HEK293T (cell line): ENCODE measurements around the gene PKNOX2.

Experiments used
- CTCF ChIA-PET: fragments of 350-600 bp; formaldehyde crosslinking; extraction: SDS; loops from one replicate; lab custom pipeline; 2021; ENCODE audit warnings: antibody characterized with exemption, inconsistent platforms; lab: Yijun Ruan, JAX
- POLR2A ChIA-PET: fragments of 350-600 bp; formaldehyde crosslinking; extraction: SDS; loops from one replicate; lab custom pipeline; 2020; ENCODE audit warnings: antibody characterized with exemption, inconsistent platforms; lab: Yijun Ruan, JAX
- DNase-seq: peaks from one replicate; pipeline ENCODE4 v3.0.0; 2012; ENCODE audit warnings: mixed read lengths; ENCODE audit errors: extremely low spot score
- ARNT ChIP-seq: fragments of 450-650 bp; IDR thresholded peaks from 2 replicates; pipeline ENCODE4 v1.6.1; 2017; ENCODE audit warnings: mild to moderate bottlenecking
- BHLHE40 ChIP-seq: fragments of 450-650 bp; IDR thresholded peaks from 2 replicates; pipeline ENCODE4 v1.6.1; 2016; ENCODE audit warnings: mild to moderate bottlenecking, moderate library complexity, borderline replicate concordance
- CTBP1 ChIP-seq: fragments of 450-650 bp; IDR thresholded peaks from 2 replicates; pipeline ENCODE4 v1.6.1; 2016; ENCODE audit warnings: borderline replicate concordance
- ELF4 ChIP-seq: fragments of 450-650 bp; IDR thresholded peaks from 2 replicates; pipeline ENCODE4 v1.6.1; 2017; ENCODE audit warnings: antibody characterized with exemption
- FOXA1 ChIP-seq: fragments of 450-650 bp; IDR thresholded peaks from 2 replicates; pipeline ENCODE4 v1.6.1; 2016; ENCODE audit warnings: mild to moderate bottlenecking
- FOXK2 ChIP-seq: fragments of 450-650 bp; IDR thresholded peaks from 2 replicates; pipeline ENCODE4 v1.6.1; 2016; ENCODE audit warnings: mild to moderate bottlenecking
- FOXM1 ChIP-seq: fragments of 450-650 bp; IDR thresholded peaks from 2 replicates; pipeline ENCODE4 v1.6.1; 2017; ENCODE audit warnings: mild to moderate bottlenecking, borderline replicate concordance
- HDGF ChIP-seq: fragments of 450-650 bp; IDR thresholded peaks from 2 replicates; pipeline ENCODE4 v1.6.1; 2017; ENCODE audit warnings: antibody characterized with exemption, borderline replicate concordance
- L3MBTL2 ChIP-seq: fragments of 450-650 bp; conservative IDR thresholded peaks from 2 replicates; pipeline ENCODE4 v1.6.1; 2016; ENCODE audit warnings: mild to moderate bottlenecking
- LEF1 ChIP-seq: fragments of 450-650 bp; IDR thresholded peaks from 2 replicates; pipeline ENCODE4 v1.6.1; 2017; ENCODE audit warnings: mild to moderate bottlenecking, borderline replicate concordance
- NFRKB ChIP-seq: fragments of 450-650 bp; IDR thresholded peaks from 2 replicates; pipeline ENCODE4 v1.6.1; 2016; ENCODE audit warnings: mild to moderate bottlenecking, moderate library complexity
- SP1 ChIP-seq: fragments of 450-650 bp; IDR thresholded peaks from 2 replicates; pipeline ENCODE4 v1.6.1; 2017
- SUZ12 ChIP-seq: fragments of 450-650 bp; IDR thresholded peaks from 2 replicates; pipeline ENCODE4 v1.6.1; 2016; ENCODE audit warnings: mild to moderate bottlenecking
- TARDBP ChIP-seq: fragments of 450-650 bp; IDR thresholded peaks from 2 replicates; pipeline ENCODE4 v1.6.1; 2016
- ZNF384 ChIP-seq: fragments of 450-650 bp; IDR thresholded peaks from 2 replicates; pipeline ENCODE4 v1.6.1; 2016
- TF ChIP-seq, protein P1 (sequence below): fragments of 450-650 bp; IDR thresholded peaks from 2 replicates; pipeline ENCODE4 v1.6.1; 2016

PKNOX2 gene

DNA sequence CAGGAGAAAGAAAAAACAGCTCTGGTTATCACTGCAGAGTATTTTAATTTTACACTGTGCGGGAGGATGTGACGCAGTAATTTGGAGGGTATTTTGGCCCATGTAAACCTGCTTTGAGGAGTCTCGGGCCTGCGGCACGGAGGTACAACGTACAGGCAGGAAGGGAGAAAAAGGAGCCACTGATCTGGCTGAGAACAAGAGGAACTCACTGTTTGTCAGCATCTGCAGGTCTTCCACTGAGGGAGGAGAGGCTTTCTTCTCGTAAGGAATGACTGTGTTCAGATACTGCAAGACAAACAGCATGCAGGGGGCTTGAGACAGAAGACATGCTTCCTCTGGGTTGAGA is 287.5 kb downstream of the PKNOX2 start:
- ChIA-PET POLR2A (no interaction called here), CTCF (interaction anchor here (0.6 to 1.9 kb wide), 4 partner anchors 10 to 361 kb away, joined by 3 to 5 read pairs (median 4); no protein-coding TSS in a partner anchor)
- DNase-seq, result no peak
- no peak for TF ChIP-seq SP1
- TF ChIP-seq HDGF, result no peak
- TF ChIP-seq NFRKB, result no peak
- TF ChIP-seq BHLHE40, result no peak
- TF ChIP-seq CTBP1, result no peak
- no peak for TF ChIP-seq FOXM1
- no peak for TF ChIP-seq LEF1
- no peak for TF ChIP-seq FOXK2
- no peak for TF ChIP-seq ARNT
- no peak for TF ChIP-seq SUZ12
- TF ChIP-seq ELF4, result no peak
- no peak for TF ChIP-seq ZNF384
- no peak for TF ChIP-seq L3MBTL2
- no peak for TF ChIP-seq FOXA1

DNA sequence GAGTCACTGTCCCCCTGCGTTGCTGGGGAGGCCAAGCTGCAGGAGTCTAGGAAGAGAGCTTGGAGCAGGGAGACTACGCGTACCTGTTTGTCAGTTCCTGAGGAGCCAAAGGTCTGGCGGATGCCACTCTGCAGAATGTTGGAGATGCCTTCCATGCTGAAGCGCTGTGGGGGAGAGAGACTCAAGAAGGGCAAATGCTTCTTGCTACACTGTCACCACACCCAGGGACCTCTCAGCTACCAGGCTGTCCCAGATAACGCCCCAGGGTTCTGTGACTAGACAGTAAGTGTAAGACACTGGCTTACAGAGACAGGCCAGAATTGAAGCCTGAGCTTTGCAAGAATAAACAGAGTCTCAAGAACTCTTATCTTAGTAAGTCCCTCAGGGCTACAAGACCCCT is 289.5 kb downstream of the PKNOX2 start:
- POLR2A ChIA-PET, result no interaction called here
- CTCF ChIA-PET, result interaction anchor here (0.6 to 1.9 kb wide), 5 partner anchors 10 to 363 kb away, joined by 3 to 5 read pairs (median 4); no protein-coding TSS in a partner anchor
- no peak for DNase-seq
- TF ChIP-seq FOXM1 (no peak), LEF1 (no peak), CTBP1 (no peak), ZNF384 (no peak), SUZ12 (no peak)
- TF ChIP-seq, protein P1, sequence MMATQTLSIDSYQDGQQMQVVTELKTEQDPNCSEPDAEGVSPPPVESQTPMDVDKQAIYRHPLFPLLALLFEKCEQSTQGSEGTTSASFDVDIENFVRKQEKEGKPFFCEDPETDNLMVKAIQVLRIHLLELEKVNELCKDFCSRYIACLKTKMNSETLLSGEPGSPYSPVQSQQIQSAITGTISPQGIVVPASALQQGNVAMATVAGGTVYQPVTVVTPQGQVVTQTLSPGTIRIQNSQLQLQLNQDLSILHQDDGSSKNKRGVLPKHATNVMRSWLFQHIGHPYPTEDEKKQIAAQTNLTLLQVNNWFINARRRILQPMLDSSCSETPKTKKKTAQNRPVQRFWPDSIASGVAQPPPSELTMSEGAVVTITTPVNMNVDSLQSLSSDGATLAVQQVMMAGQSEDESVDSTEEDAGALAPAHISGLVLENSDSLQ, result no peak

DNA sequence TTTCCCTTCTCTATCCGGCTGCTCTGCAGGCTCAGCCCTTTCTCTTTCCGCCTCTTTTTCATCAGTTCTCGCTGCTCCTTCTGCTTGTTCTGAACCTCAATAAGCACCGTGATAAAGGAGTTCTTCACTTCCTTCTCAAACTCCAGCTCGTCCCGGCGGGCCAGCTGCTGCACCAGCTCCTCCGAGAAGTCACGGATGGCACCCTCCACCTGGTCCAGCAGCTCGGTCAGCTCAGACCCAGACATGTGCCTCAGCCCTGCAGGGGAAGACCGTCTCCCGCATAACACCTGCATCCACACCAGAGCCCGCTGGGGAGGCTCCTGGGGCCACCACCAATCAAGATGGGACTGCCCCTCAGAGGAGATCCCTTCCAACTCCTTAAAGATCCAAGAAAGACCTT is 291.3 kb downstream of the PKNOX2 start:
- TF ChIP-seq CTBP1 (no peak), BHLHE40 (no peak), SUZ12 (no peak), L3MBTL2 (no peak), FOXM1 (no peak), ELF4 (no peak), FOXA1 (no peak), TARDBP (no peak), HDGF (no peak), FOXK2 (no peak), SP1 (no peak), LEF1 (no peak), ARNT (no peak), NFRKB (no peak), ZNF384 (no peak)
- TF ChIP-seq, protein P1, result no peak
- POLR2A ChIA-PET, result no interaction called here
- CTCF ChIA-PET, result no interaction called here
- no peak for DNase-seq

DNA sequence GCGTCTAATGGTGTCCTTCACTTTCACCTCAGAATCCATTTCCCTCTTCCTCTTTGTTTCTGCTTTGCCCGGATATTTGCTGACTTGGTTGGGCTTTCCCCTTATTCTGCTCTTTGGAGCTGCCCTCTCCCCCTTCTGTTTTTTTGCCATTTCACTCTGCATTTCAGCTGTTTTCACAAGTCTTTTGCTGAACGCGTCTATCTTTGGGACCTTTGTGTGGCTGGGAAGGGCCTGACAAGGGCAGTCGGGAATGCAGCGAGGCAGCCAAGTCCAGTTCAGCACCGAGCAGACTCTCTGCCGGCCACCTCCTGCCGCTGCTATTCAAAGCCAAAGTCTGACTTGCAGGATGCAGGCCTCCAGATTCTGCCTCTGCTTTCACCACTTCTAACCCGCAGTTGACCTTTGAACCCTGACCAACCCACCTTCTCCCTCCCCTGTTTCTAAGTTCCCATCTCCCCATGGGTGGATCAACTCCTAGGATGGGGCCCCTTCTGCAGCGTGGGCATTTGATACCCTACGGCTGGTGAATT is 293.3 kb downstream of the PKNOX2 start:
- CTCF ChIA-PET, result interaction anchor here (0.7 kb wide), 1 partner anchor 43 kb away, joined by 3 read pairs; no protein-coding TSS in a partner anchor
- POLR2A ChIA-PET, result no interaction called here
- no peak for DNase-seq
- TF ChIP-seq BHLHE40, result no peak

DNA sequence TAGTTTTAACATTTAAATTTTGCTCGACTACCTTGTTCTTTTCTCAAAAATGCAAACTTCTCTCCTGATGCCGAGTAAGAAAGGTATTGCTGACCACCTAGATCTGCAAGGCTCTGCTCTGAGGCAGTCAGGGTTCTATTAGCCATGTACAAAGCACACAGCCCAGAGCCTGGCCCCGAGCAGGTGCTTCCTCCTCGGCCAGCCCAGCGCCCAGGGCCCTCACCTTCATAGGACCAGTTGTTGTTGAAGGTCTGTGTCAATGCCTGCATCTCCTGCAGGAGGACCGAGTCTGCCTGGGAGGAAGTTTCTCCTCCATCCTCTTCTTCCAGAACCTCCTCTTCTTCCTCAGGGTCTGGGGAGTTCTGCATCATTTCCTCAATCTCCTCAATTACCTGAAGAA is 295.7 kb downstream of the PKNOX2 start:
- no peak for DNase-seq
- TF ChIP-seq, protein P1, result no peak
- TF ChIP-seq ELF4 (no peak), FOXK2 (no peak), BHLHE40 (no peak), LEF1 (no peak), NFRKB (no peak), FOXM1 (no peak), CTBP1 (no peak), FOXA1 (no peak), ZNF384 (no peak), ARNT (no peak)
- ChIA-PET POLR2A (no interaction called here), CTCF (interaction anchor here (0.6 kb wide), 1 partner anchor 57 kb away, joined by 3 read pairs; no protein-coding TSS in a partner anchor)

DNA sequence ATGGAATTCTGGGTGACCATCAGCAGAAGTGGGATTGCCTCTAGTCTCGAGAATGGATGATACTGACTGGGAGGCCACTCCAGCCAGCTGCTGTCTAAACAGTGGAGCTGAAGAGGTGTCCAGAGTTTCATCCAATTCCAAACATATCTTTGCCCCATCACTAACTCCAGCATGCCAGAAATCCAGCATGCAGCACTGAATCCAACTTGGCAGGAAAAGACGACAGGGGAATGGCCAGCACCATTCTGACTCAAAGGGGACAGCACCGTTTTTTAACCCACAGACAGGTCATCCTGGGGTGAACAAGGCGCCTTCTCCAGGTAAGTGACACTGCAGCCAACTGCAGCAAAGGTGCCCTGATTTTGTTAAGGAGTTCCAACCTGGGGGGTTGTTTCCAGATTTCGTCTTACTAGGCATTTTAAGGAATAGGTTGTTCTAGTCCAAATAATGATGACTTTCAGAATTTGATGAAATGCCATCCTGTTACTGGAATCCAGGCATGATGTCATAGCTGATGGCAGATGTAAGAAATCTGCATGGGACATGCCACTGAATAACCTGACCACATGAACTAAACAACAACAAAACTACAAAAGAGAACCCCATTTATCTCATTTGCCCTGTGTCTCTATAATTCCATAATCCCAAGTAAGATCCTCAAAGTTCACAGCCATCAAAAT is 299.2 kb downstream of the PKNOX2 start:
- TF ChIP-seq FOXK2 (no peak), BHLHE40 (no peak), ARNT (no peak), HDGF (no peak), FOXM1 (no peak), LEF1 (no peak), CTBP1 (no peak), ELF4 (no peak), FOXA1 (no peak)
- CTCF ChIA-PET, result no interaction called here
- POLR2A ChIA-PET, result no interaction called here
- DNase-seq, result no peak
